GM19468 (cell line): ENCODE measurements around the gene HECTD1.
"Not testable (repeated sequence)": the region's sequence is repeated elsewhere in the genome, so short reads cannot be mapped to it uniquely, and the experiment has no call there.

Experiments used
- ATAC-seq: cut with Tn5 transposase; IDR thresholded peaks from one replicate; pipeline ENCODE4 v1.9.1; 2021; ENCODE audit warnings: mild to moderate bottlenecking, moderate library complexity, moderate number of reproducible peaks; ENCODE audit not compliant: unreplicated experiment; ENCODE audit errors: extremely low read depth

Gene HECTD1

GRCh38 chr14:31060253-31060875, 147.2 kb downstream of the HECTD1 start:
- ATAC-seq, result no peak

GRCh38 chr14:31059152-31059924, 148.3 kb downstream of the HECTD1 start:
- ATAC-seq, result no peak

GRCh38 chr14:31057701-31058364, 149.8 kb downstream of the HECTD1 start:
- ATAC-seq, result no peak

- ATAC-seq, result no peak
These were observed 150.6 kb downstream of the HECTD1 start for GRCh38 chr14:31057035-31057434.

GRCh38 chr14:31052905-31053586, 154.5 kb downstream of the HECTD1 start:
- not testable (repeated sequence) for ATAC-seq

- ATAC-seq, result no peak
These were observed 156.1 kb downstream of the HECTD1 start for GRCh38 chr14:31051511-31051910.

GRCh38 chr14:31051023-31051422, 156.6 kb downstream of the HECTD1 start:
- no peak for ATAC-seq
